AG04449 (cell line): ENCODE measurements around the gene GSK3B.

Experiments
- CTCF ChIA-PET: fragments of 350-600 bp; formaldehyde crosslinking; extraction: SDS; loops from one replicate; lab custom pipeline; 2021; ENCODE audit warnings: antibody characterized with exemption; lab: Yijun Ruan, JAX
- POLR2A ChIA-PET: fragments of 400-600, 350-600 bp; formaldehyde crosslinking; extraction: SDS; loops from one replicate; lab custom pipeline; 2020; ENCODE audit warnings: antibody characterized with exemption, inconsistent platforms; lab: Yijun Ruan, JAX
- DNase-seq: peaks from one replicate; pipeline ENCODE4 v3.0.0-alpha.2; 2010; ENCODE audit warnings: low read depth, low spot score
- H3K4me3 ChIP-seq: 2 replicates; pipeline ENCODE4 v1.5.1; 2011; ENCODE audit warnings: low read depth, mild to moderate bottlenecking, control low read depth, low read length
- CTCF ChIP-seq: IDR thresholded peaks from one replicate; pipeline ENCODE4 v1.5.1; 2011; ENCODE audit warnings: mild to moderate bottlenecking, moderate library complexity, low read length, control low read depth, inconsistent platforms; ENCODE audit not compliant: insufficient read depth; ENCODE audit errors: missing control alignments

The GSK3B gene

DNA sequence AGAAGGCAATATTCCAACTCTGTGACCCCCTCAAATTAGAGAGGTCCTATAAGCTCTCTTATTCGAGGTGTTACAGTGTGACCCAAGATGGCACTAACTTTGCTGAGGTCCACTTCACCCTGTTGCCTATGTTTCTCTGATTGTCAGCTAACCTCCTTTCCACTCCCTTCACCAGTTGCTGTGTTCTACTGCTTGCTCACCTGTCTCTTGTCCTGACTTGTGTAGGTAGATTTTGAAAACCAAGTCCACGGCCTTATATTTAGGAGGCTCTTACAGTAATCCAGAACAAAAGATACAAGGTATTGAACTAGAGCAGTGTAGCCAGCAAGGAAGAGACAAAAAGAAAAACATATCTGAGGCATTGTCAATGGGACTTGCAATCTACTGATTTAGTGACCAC lies 20.1 kb upstream of the GSK3B start:
- no peak overlapping the region for H3K4me3 ChIP-seq
- no peak for TF ChIP-seq CTCF
- no peak for DNase-seq
- ChIA-PET CTCF (no interaction called here), POLR2A (no interaction called here)

DNA sequence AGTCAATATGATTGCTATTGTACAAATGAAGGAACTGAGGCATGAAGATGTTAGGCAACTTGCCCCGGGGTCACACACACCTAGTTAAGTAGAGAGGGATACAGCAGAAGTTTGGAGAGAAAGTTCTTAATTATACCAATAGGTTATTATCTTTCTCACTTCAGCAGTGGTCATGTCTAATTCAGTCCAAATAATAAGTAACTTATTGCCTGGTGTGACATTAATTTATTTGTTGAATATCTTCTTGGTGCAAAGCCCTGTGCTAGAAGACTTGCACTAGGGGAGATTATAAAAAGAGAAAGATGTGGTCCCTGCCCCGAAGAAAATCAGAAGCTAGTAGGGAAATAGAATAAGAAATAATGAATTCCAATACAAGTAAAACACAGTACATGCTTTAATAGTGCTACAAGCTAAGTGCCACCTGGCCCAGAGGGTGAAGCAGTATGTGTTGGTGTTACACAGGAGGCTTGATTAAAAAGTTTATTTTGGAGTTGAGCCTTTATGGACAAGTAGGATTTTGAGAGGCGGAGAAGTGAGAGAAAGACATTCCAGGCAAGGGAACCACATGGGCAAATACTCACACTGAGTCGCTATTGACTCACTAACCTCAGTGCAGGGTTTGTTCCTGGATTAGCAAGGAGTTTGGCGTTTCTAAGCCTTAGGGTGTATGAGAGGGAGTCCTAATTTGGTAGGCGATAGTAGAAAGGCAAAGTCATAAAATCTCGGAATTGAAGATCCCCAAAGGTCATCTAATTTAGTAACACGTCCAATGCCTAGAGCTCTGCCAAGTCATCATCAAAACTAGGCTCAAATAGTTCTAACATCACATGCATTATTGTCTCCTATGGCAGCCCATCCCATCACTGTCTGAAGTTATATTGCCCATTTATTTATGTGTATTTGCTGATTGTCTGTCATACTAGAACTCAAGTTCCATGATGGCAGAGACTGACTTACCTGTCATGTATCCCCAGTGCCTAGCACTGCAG lies 19.2 kb upstream of the GSK3B start:
- TF ChIP-seq CTCF = no peak
- POLR2A ChIA-PET = interaction anchor here (0.8 kb wide), 1 partner anchor 18 kb away, joined by 3 read pairs; no protein-coding TSS in a partner anchor
- H3K4me3 ChIP-seq = no peak overlapping the region
- DNase-seq = no peak
- CTCF ChIA-PET = no interaction called here

GRCh38 chr3:120111898-120112297 lies 17.7 kb upstream of the GSK3B start:
- TF ChIP-seq CTCF = no peak
- CTCF ChIA-PET = no interaction called here
- DNase-seq = no peak
- POLR2A ChIA-PET = no interaction called here
- H3K4me3 ChIP-seq = no peak overlapping the region

DNA sequence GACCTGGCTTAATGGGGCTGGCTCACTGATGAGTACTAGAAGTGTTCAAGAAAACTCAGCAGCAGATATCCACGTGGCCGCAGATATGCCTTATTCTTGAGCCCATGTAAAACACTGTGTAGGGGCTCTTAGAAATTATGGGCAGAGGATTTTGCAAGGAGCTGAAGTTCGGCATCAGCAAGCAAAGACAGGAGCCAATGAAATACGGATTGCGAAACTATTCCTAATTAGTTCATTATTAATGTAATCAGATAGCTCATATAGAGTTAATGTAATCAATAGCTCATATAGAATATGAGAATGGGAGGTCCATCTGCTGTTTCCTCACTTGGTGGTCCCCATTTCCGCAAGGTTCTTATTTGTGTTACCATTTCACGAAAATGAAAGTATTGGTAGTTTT lies 9.0 kb upstream of the GSK3B start:
- TF ChIP-seq CTCF = no peak
- POLR2A ChIA-PET = interaction anchor here (0.6 kb wide), 1 partner anchor 81 kb away, joined by 3 read pairs; no protein-coding TSS in a partner anchor
- DNase-seq = no peak
- no peak overlapping the region for H3K4me3 ChIP-seq
- CTCF ChIA-PET = no interaction called here

- CTCF ChIA-PET = no interaction called here
- DNase-seq = no peak
- POLR2A ChIA-PET = no interaction called here
- H3K4me3 ChIP-seq = no peak overlapping the region
- no peak for TF ChIP-seq CTCF
Observed at GRCh38 chr3:120102674-120103073, 8.4 kb upstream of the GSK3B start.

GRCh38 chr3:120102232-120102631 lies 8.0 kb upstream of the GSK3B start:
- POLR2A ChIA-PET = no interaction called here
- CTCF ChIA-PET = no interaction called here
- TF ChIP-seq CTCF = no peak
- DNase-seq = no peak
- no peak overlapping the region for H3K4me3 ChIP-seq
